Measurements from ENCODE around the gene PBX3. TPM values are rescaled to one million over a fixed set of nuclear protein-coding genes. Genes with fewer than 3 reads are reported as not detected.
A peak's percentile ranks its signal among the peaks of the same experiment; 100 is the strongest.

Gene PBX3
- total and polyA plus RNA-seq, 10 of the 15 experiments (the other 5 are each of a cell fraction or from before 2014, with no cell fraction given) = 6.7 to 146 (median 22.2) TPM

GRCh38 chr9:125750627-125751011 is 3.4 kb downstream of the PBX3 start (continued):
- TF ChIP-seq NKRF (conservative IDR thresholded peaks at IDR 0.05) (peak; percentile 17; the same call in 1 of the 2 replicates), ETV6 (conservative IDR thresholded peaks at IDR 0.05 in 1 of 2, IDR thresholded peaks at IDR 0.05 in 1 of 2; ENCODE audit: borderline replicate concordance in 1 of 2, low read depth in 1 of 2) (no peak), NFYB (IDR thresholded peaks at IDR 0.05; ENCODE audit: insufficient read depth, low read depth, low read length) (no peak), BACH1 (IDR thresholded peaks at IDR 0.05; ENCODE audit: borderline replicate concordance) (no peak), BCLAF1 (IDR thresholded peaks at IDR 0.05) (peak; percentile 58; the same call in 1 of the 2 replicates), SMC3 (IDR thresholded peaks at IDR 0.05; ENCODE audit: borderline replicate concordance, low read length) (no peak), MEF2A (IDR thresholded peaks at IDR 0.05; ENCODE audit: insufficient read depth, low read depth, low read length) (no peak), NFYA (IDR thresholded peaks at IDR 0.05; ENCODE audit: borderline replicate concordance, low read depth, low read length) (no peak), SUZ12 (IDR thresholded peaks at IDR 0.05; ENCODE audit: unreplicated experiment) (no peak), NRF1 (conservative IDR thresholded peaks at IDR 0.05; ENCODE audit: low read depth, low read length) (no peak), POLR2AphosphoS2 (IDR thresholded peaks at IDR 0.05; ENCODE audit: low read depth, low read length) (no peak), MTA2 (IDR thresholded peaks at IDR 0.05; ENCODE audit: low read depth) (peak; percentile 18; the same call in 1 of the 2 replicates), TBL1XR1 (IDR thresholded peaks at IDR 0.05; ENCODE audit: low read depth, low read length) (no peak), KLF5 (IDR thresholded peaks at IDR 0.05; ENCODE audit: partially characterized antibody) (no peak), CREB1 (IDR thresholded peaks at IDR 0.05; ENCODE audit: low read depth) (no peak), CREM (IDR thresholded peaks at IDR 0.05; ENCODE audit: low read depth) (no peak), CUX1 (IDR thresholded peaks at IDR 0.05; ENCODE audit: insufficient replicate concordance, low read depth, low read length) (no peak), SIN3A (IDR thresholded peaks at IDR 0.05; ENCODE audit: low read depth, low read length) (no peak)
